ENCODE measurements around the gene GRIK4. TPM values are rescaled to one million over a fixed set of nuclear protein-coding genes. Genes with fewer than 3 reads are reported as not detected.
A peak's percentile ranks its signal among the peaks of the same experiment; 100 is the strongest.

Gene GRIK4
- total and polyA plus RNA-seq, 7 donors, result 0.04 to 0.11 (median 0.04) TPM; not detected in 4

DNA sequence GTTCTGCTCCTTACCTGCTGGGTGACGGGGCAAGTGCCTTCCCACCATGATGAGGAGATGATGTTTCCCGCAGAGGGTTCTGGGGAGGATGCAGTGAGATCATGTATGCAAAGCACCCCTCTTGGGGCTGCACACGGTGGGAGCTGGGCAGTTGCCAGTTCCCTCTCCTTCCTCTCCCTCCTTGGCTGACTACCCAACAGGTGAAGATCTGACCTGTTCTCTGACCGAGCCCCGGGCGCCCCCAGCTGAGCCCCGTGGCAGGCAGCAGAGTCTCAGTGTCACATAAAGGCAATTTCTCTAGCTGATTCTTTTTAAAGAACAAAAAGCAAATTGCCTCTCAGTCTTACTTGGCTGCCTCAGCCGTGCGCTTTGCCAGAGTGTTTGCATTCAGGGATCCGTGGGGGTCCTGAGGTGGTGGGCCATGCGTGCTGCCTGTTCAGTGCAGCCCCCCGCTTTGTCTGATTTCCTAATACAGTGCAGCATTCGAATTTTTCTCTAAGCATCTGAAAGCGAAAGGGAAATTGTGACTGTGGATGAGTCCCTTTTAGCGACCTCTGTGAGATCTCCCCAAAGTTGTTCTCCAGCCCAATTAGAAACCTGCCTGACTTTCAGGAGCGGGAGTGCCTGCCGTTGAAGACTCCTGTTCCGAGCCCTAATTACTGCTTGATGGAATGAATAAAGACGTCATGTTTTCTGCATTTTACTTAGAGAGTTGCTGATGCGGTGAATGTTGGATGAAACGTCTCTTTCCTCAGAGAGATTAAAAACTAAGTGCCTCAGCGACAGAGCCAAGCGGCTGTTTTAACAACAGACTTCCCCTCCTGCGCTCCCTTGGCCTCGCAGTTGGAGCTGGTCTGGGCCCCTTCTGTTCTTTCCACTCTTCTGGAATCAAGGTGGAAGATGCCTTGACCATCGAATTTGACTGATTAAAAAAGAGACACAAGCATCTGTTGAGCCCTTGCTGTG lies 86.0 kb downstream of the GRIK4 start:
- no peak overlapping the region for H3K27ac ChIP-seq
- no peaks in the 10 kb centered on the region for H3K9me3 ChIP-seq
- no peaks in the 10 kb centered on the region for H3K27me3 ChIP-seq (ENCODE audit: insufficient read depth in 3 of 3, low read length in 2 of 3)
- TF ChIP-seq, protein P1, sequence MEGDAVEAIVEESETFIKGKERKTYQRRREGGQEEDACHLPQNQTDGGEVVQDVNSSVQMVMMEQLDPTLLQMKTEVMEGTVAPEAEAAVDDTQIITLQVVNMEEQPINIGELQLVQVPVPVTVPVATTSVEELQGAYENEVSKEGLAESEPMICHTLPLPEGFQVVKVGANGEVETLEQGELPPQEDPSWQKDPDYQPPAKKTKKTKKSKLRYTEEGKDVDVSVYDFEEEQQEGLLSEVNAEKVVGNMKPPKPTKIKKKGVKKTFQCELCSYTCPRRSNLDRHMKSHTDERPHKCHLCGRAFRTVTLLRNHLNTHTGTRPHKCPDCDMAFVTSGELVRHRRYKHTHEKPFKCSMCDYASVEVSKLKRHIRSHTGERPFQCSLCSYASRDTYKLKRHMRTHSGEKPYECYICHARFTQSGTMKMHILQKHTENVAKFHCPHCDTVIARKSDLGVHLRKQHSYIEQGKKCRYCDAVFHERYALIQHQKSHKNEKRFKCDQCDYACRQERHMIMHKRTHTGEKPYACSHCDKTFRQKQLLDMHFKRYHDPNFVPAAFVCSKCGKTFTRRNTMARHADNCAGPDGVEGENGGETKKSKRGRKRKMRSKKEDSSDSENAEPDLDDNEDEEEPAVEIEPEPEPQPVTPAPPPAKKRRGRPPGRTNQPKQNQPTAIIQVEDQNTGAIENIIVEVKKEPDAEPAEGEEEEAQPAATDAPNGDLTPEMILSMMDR (IDR thresholded peaks at IDR 0.05), result no peak
- intact Hi-C loops (cut with DNase I), result no loop called here
- H3K4me3 ChIP-seq, result no peak overlapping the region
- WGBS, 3 donors, result 67 to 68% (median 67%) methylated on average over 26 of the region's 26 CpGs
- ATAC-seq, result no peak
- H3K4me1 ChIP-seq, result no peaks in the 10 kb centered on the region
- no peak for DNase-seq
- no peaks in the 10 kb centered on the region for H3K36me3 ChIP-seq (ENCODE audit: insufficient read depth in 1 of 2, low read depth in 1 of 2)

DNA sequence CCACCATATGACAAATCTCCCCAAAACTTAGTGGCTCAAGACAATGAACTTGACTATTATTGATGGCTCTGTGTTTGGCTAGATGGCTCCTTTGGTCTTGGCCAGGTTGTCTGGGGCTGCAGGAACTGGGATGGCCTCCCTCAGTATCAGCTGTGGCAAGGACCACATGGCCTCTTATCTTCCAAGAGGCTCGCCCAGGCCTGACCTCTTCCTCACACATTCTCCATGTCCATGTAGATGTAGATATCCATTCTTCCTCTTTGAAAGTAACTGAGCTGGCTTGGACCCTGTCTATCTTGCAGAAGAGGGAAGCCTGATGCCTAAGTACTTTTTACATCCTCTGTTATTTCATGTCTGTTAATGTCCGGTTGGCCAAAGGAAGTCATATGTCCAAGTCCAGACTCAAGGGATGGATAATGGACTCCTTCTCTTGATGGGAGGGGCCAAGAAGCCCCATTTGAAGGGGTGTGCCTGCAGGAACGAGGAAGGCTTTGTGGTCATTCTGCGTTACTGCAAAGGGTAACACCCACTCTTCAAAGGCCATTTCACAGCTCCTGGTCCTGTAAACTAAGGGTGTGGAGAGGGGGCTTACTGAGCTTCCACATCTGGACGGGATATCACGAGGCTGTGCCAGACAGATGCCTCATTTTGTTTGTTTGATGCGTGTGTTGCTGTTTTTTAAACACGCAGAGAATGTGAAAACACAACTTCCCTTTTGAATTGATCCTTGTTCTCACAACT lies 87.1 kb downstream of the GRIK4 start:
- Histone ChIP-seq H3K4me1 (no peaks in the 10 kb centered on the region), H3K27ac (no peak overlapping the region), H3K36me3 (ENCODE audit: insufficient read depth in 1 of 2, low read depth in 1 of 2) (no peaks in the 10 kb centered on the region), H3K9me3 (no peaks in the 10 kb centered on the region), H3K4me3 (no peak overlapping the region), H3K27me3 (ENCODE audit: insufficient read depth in 3 of 3, low read length in 2 of 3) (no peaks in the 10 kb centered on the region)
- WGBS, 3 donors, result 77 to 83% (median 78%) methylated on average over 8 of the region's 8 CpGs
- DNase-seq, result no peak
- ATAC-seq, result no peak
- TF ChIP-seq, protein P1 (IDR thresholded peaks at IDR 0.05), result no peak
- intact Hi-C loops (cut with DNase I), result no loop called here

DNA sequence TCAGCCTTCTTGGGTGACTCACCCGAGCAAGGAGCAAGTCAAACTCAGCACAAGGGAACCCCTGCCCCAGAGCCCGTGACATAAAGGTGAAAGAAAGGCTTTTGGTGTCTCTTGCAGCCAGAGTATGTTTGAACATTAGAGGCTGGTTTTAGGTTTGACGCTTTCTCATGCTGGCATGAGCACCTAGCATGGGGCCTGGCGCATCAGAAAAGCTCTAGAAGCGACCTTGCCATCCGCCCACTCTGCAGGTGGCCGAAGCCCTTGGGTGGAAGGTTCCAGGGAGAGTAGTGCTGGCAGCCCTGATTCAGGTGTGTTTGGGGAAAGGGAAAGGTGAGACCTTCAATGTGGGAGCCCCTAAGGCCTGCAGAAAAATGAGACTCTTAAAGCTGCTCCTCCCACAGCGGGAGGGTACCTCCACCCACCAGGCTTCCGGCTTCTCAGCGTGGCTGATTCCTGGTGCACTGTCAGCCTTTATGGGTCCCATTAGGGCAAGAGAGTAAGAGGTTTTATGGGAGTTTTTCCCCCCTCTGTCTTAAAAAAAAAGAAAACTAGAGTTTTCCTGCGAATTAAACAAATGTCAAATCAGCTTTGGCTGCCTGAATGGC lies 88.4 kb downstream of the GRIK4 start:
- 88% methylated on average over 11 of the region's 11 CpGs for WGBS, 3 donors
- no peaks in the 10 kb centered on the region for H3K27me3 ChIP-seq (ENCODE audit: insufficient read depth in 3 of 3, low read length in 2 of 3)
- no peak overlapping the region for H3K27ac ChIP-seq
- no peaks in the 10 kb centered on the region for H3K9me3 ChIP-seq
- DNase-seq (peak in 1 of 2 donors; percentile 22), ATAC-seq (no peak)
- intact Hi-C loops (cut with DNase I), result no loop called here
- no peak overlapping the region for H3K4me3 ChIP-seq
- no peaks in the 10 kb centered on the region for H3K4me1 ChIP-seq
- H3K36me3 ChIP-seq (ENCODE audit: insufficient read depth in 1 of 2, low read depth in 1 of 2), result no peaks in the 10 kb centered on the region
- TF ChIP-seq, protein P1 (IDR thresholded peaks at IDR 0.05), result no peak

GRCh38 chr11:120601536-120601935 lies 90.0 kb downstream of the GRIK4 start:
- TF ChIP-seq, protein P1 (IDR thresholded peaks at IDR 0.05), result no peak
- DNase-seq (peak in 1 of 2 donors; percentile 3), ATAC-seq (no peak)
- WGBS, 3 donors, result 78 to 80% (median 79%) methylated on average over 4 of the region's 4 CpGs
- Histone ChIP-seq H3K27me3 (ENCODE audit: insufficient read depth in 3 of 3, low read length in 2 of 3) (no peaks in the 10 kb centered on the region), H3K4me1 (no peaks in the 10 kb centered on the region), H3K9me3 (no peaks in the 10 kb centered on the region), H3K27ac (no peak overlapping the region), H3K36me3 (ENCODE audit: insufficient read depth in 1 of 2, low read depth in 1 of 2) (no peaks in the 10 kb centered on the region), H3K4me3 (no peak overlapping the region)
- intact Hi-C loops (cut with DNase I), result no loop called here
